Activated naive CD8-positive, alpha-beta T cell treated with anti-CD3 and anti-CD28 coated beads, Interleukin-2, amount 50 U/mL, for 24 hours (primary cell): Measurements from ENCODE around the gene LMF1.

Experiments used
- ATAC-seq: fragments of 150-1000 bp; cut with Tn5 transposase; one replicate; pipeline ENCODE4 v1.10.0; 2021
- DNase-seq: peaks from one replicate; pipeline ENCODE4 v3.0.0; 2021
- H3K27ac Mint-ChIP-seq: one replicate; pipeline ENCODE4 v1.8.0; 2021; ENCODE audit warnings: mild to moderate bottlenecking, mixed read lengths
- H3K27me3 Mint-ChIP-seq: one replicate; pipeline ENCODE4 v1.8.0; 2021; ENCODE audit warnings: mixed read lengths
- H3K36me3 Mint-ChIP-seq: one replicate; pipeline ENCODE4 v1.8.0; 2021; ENCODE audit warnings: low read depth, mixed read lengths
- H3K4me1 Mint-ChIP-seq: one replicate; pipeline ENCODE4 v1.8.0; 2021; ENCODE audit warnings: mixed read lengths
- H3K4me3 Mint-ChIP-seq: one replicate; pipeline ENCODE4 v1.8.0; 2021; ENCODE audit warnings: mild to moderate bottlenecking, moderate library complexity, mixed read lengths
- H3K9me3 Mint-ChIP-seq: one replicate; pipeline ENCODE4 v1.8.0; 2021; ENCODE audit warnings: mixed read lengths

Gene LMF1

GRCh38 chr16:974001-974601, 3.3 kb upstream of the LMF1 start:
- H3K27me3 Mint-ChIP-seq = peaks cover 2% of the 10 kb centered on the region
- peaks cover 10% of the 10 kb centered on the region for H3K4me1 Mint-ChIP-seq
- no peak overlapping the region for H3K4me3 Mint-ChIP-seq
- DNase-seq (no peak), ATAC-seq (no peak)
- no peaks in the 10 kb centered on the region for H3K36me3 Mint-ChIP-seq
- no peak overlapping the region for H3K27ac Mint-ChIP-seq
- no peaks in the 10 kb centered on the region for H3K9me3 Mint-ChIP-seq

- H3K27me3 Mint-ChIP-seq = peaks cover 2% of the 10 kb centered on the region
- no peak overlapping the region for H3K4me3 Mint-ChIP-seq
- H3K36me3 Mint-ChIP-seq = no peaks in the 10 kb centered on the region
- ATAC-seq = no peak
- no peak for DNase-seq
- peaks cover 14% of the 10 kb centered on the region for H3K4me1 Mint-ChIP-seq
- no peaks in the 10 kb centered on the region for H3K9me3 Mint-ChIP-seq
- H3K27ac Mint-ChIP-seq = peak overlapping the region; percentile 34
Measured at GRCh38 chr16:973366-973765, 2.6 kb upstream of the LMF1 start.

GRCh38 chr16:972316-973002, 1.7 kb upstream of the LMF1 start:
- Mint-ChIP-seq H3K4me3 (no peak overlapping the region), H3K36me3 (no peaks in the 10 kb centered on the region)

GRCh38 chr16:971981-972315, 1.2 kb upstream of the LMF1 start:
- DNase-seq = no peak
- peaks cover 2% of the 10 kb centered on the region for H3K27me3 Mint-ChIP-seq
- H3K9me3 Mint-ChIP-seq = no peaks in the 10 kb centered on the region
- H3K4me1 Mint-ChIP-seq = peaks cover 14% of the 10 kb centered on the region
- no peak for ATAC-seq
- no peak overlapping the region for H3K4me3 Mint-ChIP-seq
- H3K36me3 Mint-ChIP-seq = no peaks in the 10 kb centered on the region
- H3K27ac Mint-ChIP-seq = no peak overlapping the region

More at GRCh38 chr16:972316-973002, 1.7 kb upstream of the LMF1 start:
- no peak for DNase-seq
- peaks cover 14% of the 10 kb centered on the region for H3K4me1 Mint-ChIP-seq
- H3K9me3 Mint-ChIP-seq = no peaks in the 10 kb centered on the region
- no peak for ATAC-seq
- H3K27me3 Mint-ChIP-seq = peaks cover 2% of the 10 kb centered on the region
- H3K27ac Mint-ChIP-seq = no peak overlapping the region

GRCh38 chr16:971582-971905, 760 bp upstream of the LMF1 start:
- ATAC-seq = no peak
- Mint-ChIP-seq H3K4me1 (peaks cover 14% of the 10 kb centered on the region), H3K27me3 (peaks cover 2% of the 10 kb centered on the region), H3K36me3 (peaks cover 2% of the 10 kb centered on the region), H3K4me3 (no peak overlapping the region), H3K27ac (no peak overlapping the region), H3K9me3 (no peaks in the 10 kb centered on the region)
- DNase-seq = no peak

GRCh38 chr16:970386-970765, 408 bp downstream of the LMF1 start:
- H3K27me3 Mint-ChIP-seq = peaks cover 2% of the 10 kb centered on the region
- H3K36me3 Mint-ChIP-seq = peaks cover 9% of the 10 kb centered on the region
- no peaks in the 10 kb centered on the region for H3K9me3 Mint-ChIP-seq
- H3K4me1 Mint-ChIP-seq = peaks cover 14% of the 10 kb centered on the region
- no peak overlapping the region for H3K27ac Mint-ChIP-seq
- ATAC-seq = peak; percentile 34
- DNase-seq = no peak
- H3K4me3 Mint-ChIP-seq = peak overlapping the region; percentile 77

- H3K27me3 Mint-ChIP-seq = peaks cover 2% of the 10 kb centered on the region
- H3K36me3 Mint-ChIP-seq = peaks cover 11% of the 10 kb centered on the region
- no peak overlapping the region for H3K27ac Mint-ChIP-seq
- no peak for ATAC-seq
- DNase-seq = no peak
- peaks cover 15% of the 10 kb centered on the region for H3K4me1 Mint-ChIP-seq
- H3K9me3 Mint-ChIP-seq = no peaks in the 10 kb centered on the region
- peak overlapping the region; percentile 77 for H3K4me3 Mint-ChIP-seq
Measured at GRCh38 chr16:969508-970385, 1.0 kb downstream of the LMF1 start.

GRCh38 chr16:968620-969019, 2.2 kb downstream of the LMF1 start:
- no peaks in the 10 kb centered on the region for H3K9me3 Mint-ChIP-seq
- H3K4me1 Mint-ChIP-seq = peaks cover 25% of the 10 kb centered on the region
- peak overlapping the region; percentile 32 for H3K4me3 Mint-ChIP-seq
- H3K27ac Mint-ChIP-seq = no peak overlapping the region
- DNase-seq = no peak
- ATAC-seq = no peak
- H3K36me3 Mint-ChIP-seq = peaks cover 12% of the 10 kb centered on the region
- H3K27me3 Mint-ChIP-seq = peaks cover 2% of the 10 kb centered on the region

GRCh38 chr16:967546-968295, 3.1 kb downstream of the LMF1 start:
- Mint-ChIP-seq H3K4me1 (peaks cover 29% of the 10 kb centered on the region), H3K36me3 (peaks cover 12% of the 10 kb centered on the region), H3K4me3 (no peak overlapping the region), H3K27me3 (peaks cover 2% of the 10 kb centered on the region), H3K27ac (no peak overlapping the region), H3K9me3 (no peaks in the 10 kb centered on the region)
- ATAC-seq (no peak), DNase-seq (no peak)

- Mint-ChIP-seq H3K27ac (no peak overlapping the region), H3K4me3 (no peak overlapping the region), H3K36me3 (peaks cover 12% of the 10 kb centered on the region), H3K9me3 (no peaks in the 10 kb centered on the region), H3K27me3 (peaks cover 2% of the 10 kb centered on the region), H3K4me1 (peaks cover 29% of the 10 kb centered on the region)
- ATAC-seq = no peak
- no peak for DNase-seq
Measured at GRCh38 chr16:967077-967541, 3.7 kb downstream of the LMF1 start.

- ATAC-seq (no peak), DNase-seq (no peak)
- H3K27me3 Mint-ChIP-seq = peaks cover under 1% of the 10 kb centered on the region
- H3K36me3 Mint-ChIP-seq = peaks cover 12% of the 10 kb centered on the region
- peaks cover 28% of the 10 kb centered on the region for H3K4me1 Mint-ChIP-seq
- H3K4me3 Mint-ChIP-seq = no peak overlapping the region
- no peak overlapping the region for H3K27ac Mint-ChIP-seq
- H3K9me3 Mint-ChIP-seq = no peaks in the 10 kb centered on the region
Measured at GRCh38 chr16:966505-966904, 4.3 kb downstream of the LMF1 start.

GRCh38 chr16:966035-966434, 4.7 kb downstream of the LMF1 start:
- Mint-ChIP-seq H3K27ac (no peak overlapping the region), H3K4me3 (no peak overlapping the region), H3K9me3 (no peaks in the 10 kb centered on the region), H3K27me3 (no peaks in the 10 kb centered on the region), H3K4me1 (peaks cover 26% of the 10 kb centered on the region), H3K36me3 (peaks cover 12% of the 10 kb centered on the region)
- DNase-seq (no peak), ATAC-seq (no peak)

GRCh38 chr16:965487-965886, 5.3 kb downstream of the LMF1 start:
- Mint-ChIP-seq H3K27ac (no peak overlapping the region), H3K9me3 (no peaks in the 10 kb centered on the region), H3K27me3 (no peaks in the 10 kb centered on the region), H3K4me3 (no peak overlapping the region), H3K4me1 (peaks cover 26% of the 10 kb centered on the region), H3K36me3 (peaks cover 12% of the 10 kb centered on the region)
- ATAC-seq (no peak), DNase-seq (no peak)

- no peak for DNase-seq
- Mint-ChIP-seq H3K9me3 (no peaks in the 10 kb centered on the region), H3K27ac (no peak overlapping the region), H3K4me3 (peak overlapping the region; percentile 38), H3K4me1 (peaks cover 26% of the 10 kb centered on the region), H3K27me3 (no peaks in the 10 kb centered on the region), H3K36me3 (peaks cover 12% of the 10 kb centered on the region)
- ATAC-seq = no peak
Measured at GRCh38 chr16:965036-965395, 5.8 kb downstream of the LMF1 start.
